Body of pancreas (tissue), 4 donors: ENCODE results near the gene SPDYE4. TPM values are rescaled to one million over a fixed set of nuclear protein-coding genes. Genes with fewer than 3 reads are reported as not detected.

ENCODE experiments used
- ATAC-seq: fragments of 150-250 bp; one replicate; pipeline ENCODE4 v1.9.1; 2016
- DNase-seq, 4 donors: peaks; one replicate each; pipeline ENCODE4 v3.0.0-alpha.2; 2019
- H3K27ac ChIP-seq, 4 donors: fragments of 200-600 bp; sonication (generic); 1 replicate in 3 of 4; 2 replicates in 1 of 4; pipeline versions ENCODE4 v1.5.1 to v1.6.1; 2016 to 2019; ENCODE audit warnings: mild to moderate bottlenecking in 1 of 4, mixed read lengths in 1 of 4, moderate library complexity in 1 of 4
- H3K27me3 ChIP-seq, 2 donors: fragments of 200-600 bp; sonication (generic); one replicate each; pipeline ENCODE4 v1.6.0; 2016; ENCODE audit warnings: mild to moderate bottlenecking in 1 of 2
- H3K36me3 ChIP-seq, 2 donors: fragments of 200-600 bp; sonication (generic); replicated peaks in 1 of 2; 2 replicates each; pipeline ENCODE4 v1.5.1; 2016; ENCODE audit warnings: low read depth in 2 of 2; ENCODE audit not compliant: insufficient read depth in 1 of 2
- H3K4me1 ChIP-seq: fragments of 200-600 bp; sonication (generic); one replicate; pipeline ENCODE4 v1.6.0; 2016
- H3K4me3 ChIP-seq, 2 donors: fragments of 200-600 bp; sonication (generic); 1 replicate in 1 of 2; 2 replicates in 1 of 2; pipeline ENCODE4 v1.5.1; 2016 to 2019
- H3K9me3 ChIP-seq, 3 donors: fragments of 200-600 bp; sonication (generic); 1 replicate in 2 of 3; 2 replicates in 1 of 3; pipeline ENCODE4 v1.5.1; 2016
- POLR2A ChIP-seq, 3 donors: fragments of 450-650 bp; IDR thresholded peaks; one replicate each; pipeline ENCODE4 v1.6.1; 2016; ENCODE audit warnings: antibody characterized with exemption in 3 of 3, mild to moderate bottlenecking in 2 of 3
- WGBS, 2 donors: methylation state at CpG; one replicate each; pipeline ENCODE4 v1.1.5; 2017; 5-methylcytosine and 5-hydroxymethylcytosine counted together
- intact Hi-C: fragments of 100-400 bp; cut with DNase I; formaldehyde crosslinking; loops from one replicate; pipeline ENCODE4 v1.15.1; 2023
- total RNA-seq, 2 donors: library from RNA; depleted of rRNA; stranded (reverse); fragments of >200 nt; gene quantifications; one replicate each; pipeline ENCODE4 v1.1.0, GENCODE V29; 2016
- TF ChIP-seq, protein P1 (sequence below), 7 experiments: fragments of 450-650 bp in 4 of 7; fragments of 200-600 bp in 3 of 7; sonication (generic) in 3 of 7; IDR thresholded peaks; one replicate each; pipeline ENCODE4 v1.5.1; 2016 to 2019; ENCODE audit warnings: antibody characterized with exemption in 7 of 7

Gene SPDYE4
- total RNA-seq, 2 donors from 2014 or later, result not detected

DNA sequence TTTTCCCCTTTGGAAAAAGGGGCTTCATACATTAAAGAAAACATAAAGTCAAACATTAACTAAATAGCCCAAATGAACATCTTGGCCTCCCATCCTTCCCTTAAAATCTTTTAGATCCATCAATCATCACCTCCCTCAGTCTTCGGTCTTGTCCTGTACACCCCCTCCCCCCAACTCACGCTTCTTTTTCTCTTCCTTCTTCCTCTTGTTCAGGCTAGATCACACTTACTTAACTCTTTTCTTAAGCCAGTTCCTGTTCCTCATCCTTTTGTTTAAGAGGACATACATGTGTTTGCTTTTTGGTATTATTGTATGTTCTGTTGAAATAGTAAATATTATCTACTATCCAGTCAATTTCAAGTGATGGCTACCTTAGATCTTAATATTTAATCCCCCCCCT lies 35.3 kb upstream of the SPDYE4 start:
- WGBS, 2 donors, result 58 to 71% methylated on average over 2 of the region's 2 CpGs
- intact Hi-C loops, result no loop called here
- Histone ChIP-seq H3K27me3 (no peaks in the 10 kb centered on the region), H3K27ac (peak overlapping the region in 1 of 4 donors; percentile 26), H3K4me1 (peaks cover 24% of the 10 kb centered on the region), H3K9me3 (no peaks in the 10 kb centered on the region), H3K4me3 (no peak overlapping the region), H3K36me3 (no peaks in the 10 kb centered on the region)
- DNase-seq (no peak), ATAC-seq (no peak)
- TF ChIP-seq POLR2A (IDR thresholded peaks at IDR 0.05), result no peak
- TF ChIP-seq, protein P1, sequence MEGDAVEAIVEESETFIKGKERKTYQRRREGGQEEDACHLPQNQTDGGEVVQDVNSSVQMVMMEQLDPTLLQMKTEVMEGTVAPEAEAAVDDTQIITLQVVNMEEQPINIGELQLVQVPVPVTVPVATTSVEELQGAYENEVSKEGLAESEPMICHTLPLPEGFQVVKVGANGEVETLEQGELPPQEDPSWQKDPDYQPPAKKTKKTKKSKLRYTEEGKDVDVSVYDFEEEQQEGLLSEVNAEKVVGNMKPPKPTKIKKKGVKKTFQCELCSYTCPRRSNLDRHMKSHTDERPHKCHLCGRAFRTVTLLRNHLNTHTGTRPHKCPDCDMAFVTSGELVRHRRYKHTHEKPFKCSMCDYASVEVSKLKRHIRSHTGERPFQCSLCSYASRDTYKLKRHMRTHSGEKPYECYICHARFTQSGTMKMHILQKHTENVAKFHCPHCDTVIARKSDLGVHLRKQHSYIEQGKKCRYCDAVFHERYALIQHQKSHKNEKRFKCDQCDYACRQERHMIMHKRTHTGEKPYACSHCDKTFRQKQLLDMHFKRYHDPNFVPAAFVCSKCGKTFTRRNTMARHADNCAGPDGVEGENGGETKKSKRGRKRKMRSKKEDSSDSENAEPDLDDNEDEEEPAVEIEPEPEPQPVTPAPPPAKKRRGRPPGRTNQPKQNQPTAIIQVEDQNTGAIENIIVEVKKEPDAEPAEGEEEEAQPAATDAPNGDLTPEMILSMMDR (IDR thresholded peaks at IDR 0.05), result no peak

DNA sequence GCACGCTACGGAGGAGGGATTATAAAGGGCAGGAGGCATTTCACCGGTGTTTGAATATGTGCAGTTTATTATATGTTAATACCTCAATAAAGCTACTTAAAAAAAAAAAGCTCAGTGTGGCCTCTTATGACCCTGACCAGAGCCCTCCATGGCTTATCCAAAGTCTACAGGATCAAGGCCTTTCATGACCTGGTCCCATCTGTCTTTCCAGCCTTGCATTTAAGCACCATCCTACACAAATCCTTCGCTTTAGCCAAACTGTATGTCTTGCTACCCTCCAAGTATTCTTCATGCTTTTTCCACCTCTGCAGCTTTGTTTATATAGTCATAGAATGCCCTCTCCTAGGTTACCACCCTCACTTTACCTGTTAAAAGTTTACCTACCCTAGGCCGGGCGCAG lies 34.3 kb upstream of the SPDYE4 start:
- Histone ChIP-seq H3K27ac (no peak overlapping the region), H3K4me1 (peaks cover 14% of the 10 kb centered on the region), H3K4me3 (no peak overlapping the region), H3K36me3 (no peaks in the 10 kb centered on the region), H3K27me3 (no peaks in the 10 kb centered on the region), H3K9me3 (no peaks in the 10 kb centered on the region)
- DNase-seq, result no peak
- ATAC-seq, result no peak
- 65 to 87% methylated on average over 5 to 6 of the region's 6 CpGs for WGBS, 2 donors
- TF ChIP-seq POLR2A (IDR thresholded peaks at IDR 0.05), result no peak
- TF ChIP-seq, protein P1 (IDR thresholded peaks at IDR 0.05), result no peak
- intact Hi-C loops, result no loop called here

DNA sequence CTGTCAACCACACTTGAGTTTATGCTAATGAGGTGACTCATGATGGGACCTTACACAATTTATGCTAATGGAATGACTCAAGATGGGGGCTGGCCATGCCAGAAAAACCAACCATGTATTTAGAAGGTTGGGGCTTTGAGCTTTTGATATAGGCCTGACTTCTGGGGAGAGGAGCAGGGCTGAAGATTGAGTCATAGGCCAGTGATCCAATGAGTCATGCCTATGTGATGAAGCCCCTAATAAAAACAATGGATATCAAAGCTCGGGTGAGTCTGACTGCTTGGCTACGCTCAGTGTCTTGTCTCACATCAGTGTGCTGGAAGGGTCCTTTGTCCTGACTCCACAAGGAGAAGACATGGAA lies 33.5 kb upstream of the SPDYE4 start:
- H3K36me3 ChIP-seq, result no peaks in the 10 kb centered on the region
- H3K27ac ChIP-seq, result no peak overlapping the region
- no peak for ATAC-seq
- no peak overlapping the region for H3K4me3 ChIP-seq
- 89 to 93% methylated on average over 2 of the region's 2 CpGs for WGBS, 2 donors
- intact Hi-C loops, result no loop called here
- H3K4me1 ChIP-seq, result peaks cover 6% of the 10 kb centered on the region
- no peaks in the 10 kb centered on the region for H3K27me3 ChIP-seq
- TF ChIP-seq, protein P1 (IDR thresholded peaks at IDR 0.05), result no peak
- H3K9me3 ChIP-seq, result no peaks in the 10 kb centered on the region
- peak in 1 of 4 donors; percentile 14 for DNase-seq

DNA sequence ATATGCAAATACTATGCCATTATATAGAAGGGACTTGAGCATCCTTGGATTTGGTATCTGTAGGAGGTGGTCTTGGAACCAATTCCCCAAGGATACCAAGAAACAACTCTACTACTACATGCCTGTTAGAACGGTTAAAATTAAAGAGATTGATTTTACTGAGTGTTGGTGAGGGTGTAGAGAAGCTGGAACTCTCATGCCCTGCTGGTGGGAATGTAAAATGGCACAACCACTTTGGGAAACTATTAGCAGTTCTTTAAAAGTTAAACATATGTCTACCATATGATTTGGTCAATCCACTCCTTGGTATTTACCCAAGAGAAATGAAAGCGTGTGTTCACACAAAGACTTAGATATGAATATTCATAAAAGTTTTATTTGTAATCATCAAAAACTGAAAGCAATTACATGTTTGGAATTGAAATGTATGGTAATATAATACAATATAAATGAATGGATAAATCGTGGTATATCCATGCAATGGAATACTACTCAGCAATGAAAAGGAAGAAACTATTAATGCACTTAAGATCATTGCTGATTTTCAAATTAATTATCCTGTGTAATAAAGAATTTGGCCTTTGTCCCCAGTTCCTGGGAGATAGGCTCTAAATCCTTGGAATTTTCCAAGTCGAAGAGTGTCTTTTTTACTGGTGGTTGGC lies 33.0 kb upstream of the SPDYE4 start:
- WGBS, 2 donors, result 54 to 83% methylated on average over 4 of the region's 4 CpGs
- Histone ChIP-seq H3K9me3 (no peaks in the 10 kb centered on the region), H3K4me1 (peaks cover 1% of the 10 kb centered on the region), H3K36me3 (no peaks in the 10 kb centered on the region), H3K27ac (no peak overlapping the region), H3K4me3 (no peak overlapping the region), H3K27me3 (no peaks in the 10 kb centered on the region)
- TF ChIP-seq POLR2A (IDR thresholded peaks at IDR 0.05), result no peak
- TF ChIP-seq, protein P1 (IDR thresholded peaks at IDR 0.05), result no peak
- no peak for ATAC-seq
- DNase-seq, result no peak
- intact Hi-C loops, result no loop called here

DNA sequence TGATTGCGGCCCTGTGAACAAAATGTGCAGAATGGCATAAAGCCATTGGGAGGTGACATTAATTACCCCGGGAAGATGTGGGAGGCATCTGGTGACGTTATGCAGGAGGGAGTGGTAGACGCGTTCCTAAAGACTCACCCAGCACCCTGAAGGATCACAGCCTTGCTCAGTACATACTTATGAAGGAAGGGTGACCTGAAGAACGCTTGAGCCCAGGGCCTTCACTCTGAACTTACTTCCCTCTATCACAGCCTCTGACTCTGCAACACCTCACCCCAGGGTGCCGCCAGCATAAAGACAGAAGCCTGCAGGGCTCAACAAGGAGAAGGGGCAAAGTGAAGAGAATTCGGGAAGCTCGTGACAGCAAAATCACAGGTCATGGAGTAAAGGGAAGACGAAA lies 31.4 kb upstream of the SPDYE4 start:
- Histone ChIP-seq H3K36me3 (no peaks in the 10 kb centered on the region), H3K27me3 (no peaks in the 10 kb centered on the region), H3K27ac (no peak overlapping the region), H3K9me3 (no peaks in the 10 kb centered on the region), H3K4me3 (no peak overlapping the region), H3K4me1 (peaks cover 6% of the 10 kb centered on the region)
- intact Hi-C loops, result no loop called here
- TF ChIP-seq POLR2A (IDR thresholded peaks at IDR 0.05), result no peak
- TF ChIP-seq, protein P1 (IDR thresholded peaks at IDR 0.05), result no peak
- no peak for DNase-seq
- ATAC-seq, result no peak
- WGBS, 2 donors, result 69 to 79% methylated on average over 10 of the region's 10 CpGs
